C4-2B (cell line): ENCODE results near the gene SLC36A1.

Source experiments
- H3K27ac ChIP-seq: fragments of 450-650 bp; 2 replicates; pipeline ENCODE4 v1.5.1; 2017
- CTCF ChIP-seq: fragments of 450-650 bp; conservative IDR thresholded peaks from 2 replicates; pipeline ENCODE4 v1.5.1; 2017; ENCODE audit warnings: mild to moderate bottlenecking
- ZFX ChIP-seq: fragments of 450-650 bp; IDR thresholded peaks from 2 replicates; pipeline ENCODE4 v1.6.1; 2017

SLC36A1 gene

GRCh38 chr5:151534350-151534749, 86.9 kb downstream of the SLC36A1 start:
- no peak overlapping the region for H3K27ac ChIP-seq
- TF ChIP-seq CTCF (no peak), ZFX (no peak)

GRCh38 chr5:151537044-151537443, 89.6 kb downstream of the SLC36A1 start:
- H3K27ac ChIP-seq, result no peak overlapping the region
- TF ChIP-seq CTCF (no peak), ZFX (no peak)

- TF ChIP-seq ZFX, result no peak
- TF ChIP-seq CTCF, result no peak
- no peak overlapping the region for H3K27ac ChIP-seq
Observed at GRCh38 chr5:151541571-151541970, 94.2 kb downstream of the SLC36A1 start.
